MCF 10A (cell line): Measurements from ENCODE around the gene DYNC2H1. TPM values are rescaled to one million over a fixed set of nuclear protein-coding genes. Genes with fewer than 3 reads are reported as not detected.

ENCODE experiments used
- BruUV-seq: library from RNA; stranded (reverse); fragments of 400-500 nt; replicated peaks from 2 replicates; lab custom pipeline; 2021; lab: Mats Ljungman, UMichigan
- CTCF ChIA-PET: fragments of 300-600 bp; sonication (Branson Sonifier 250); formaldehyde crosslinking; extraction: SDS; loops from one replicate; lab custom pipeline; 2021; ENCODE audit warnings: antibody characterized with exemption, inconsistent platforms; lab: Yijun Ruan, JAX
- POLR2A ChIA-PET: fragments of 300-600, 350-650 bp; sonication (Branson Sonifier 250); formaldehyde crosslinking; extraction: SDS; loops from one replicate; lab custom pipeline; 2020; ENCODE audit warnings: antibody characterized with exemption, inconsistent platforms; lab: Yijun Ruan, JAX
- DNase-seq: peaks from one replicate; pipeline ENCODE4 v3.0.0-alpha.2; 2018; ENCODE audit not compliant: unreplicated experiment
- H3K27ac Mint-ChIP-seq: one replicate; pipeline ENCODE4 v1.8.0; 2022; ENCODE audit warnings: mild to moderate bottlenecking, low read depth, mixed read lengths; ENCODE audit not compliant: unreplicated experiment
- H3K27me3 Mint-ChIP-seq: one replicate; pipeline ENCODE4 v1.8.0; 2022; ENCODE audit warnings: mixed read lengths; ENCODE audit not compliant: insufficient read depth, unreplicated experiment
- H3K36me3 Mint-ChIP-seq: one replicate; pipeline ENCODE4 v1.8.0; 2022; ENCODE audit warnings: mild to moderate bottlenecking, moderate library complexity, mixed read lengths; ENCODE audit not compliant: insufficient read depth, unreplicated experiment
- H3K4me1 Mint-ChIP-seq: one replicate; pipeline ENCODE4 v1.8.0; 2022; ENCODE audit warnings: mixed read lengths; ENCODE audit not compliant: insufficient read depth, unreplicated experiment
- H3K4me3 Mint-ChIP-seq: one replicate; pipeline ENCODE4 v1.8.0; 2022; ENCODE audit warnings: mild to moderate bottlenecking, moderate library complexity, mixed read lengths; ENCODE audit not compliant: unreplicated experiment
- H3K9me3 Mint-ChIP-seq: one replicate; pipeline ENCODE4 v1.8.0; 2022; ENCODE audit warnings: mixed read lengths; ENCODE audit not compliant: unreplicated experiment
- CTCF ChIP-seq: fragments of 200-600 bp; IDR thresholded peaks from one replicate; pipeline ENCODE4 v1.8.0; 2022; ENCODE audit warnings: antibody characterized with exemption, mild to moderate bottlenecking; ENCODE audit not compliant: unreplicated experiment
- intact Hi-C: fragments of 100-400 bp; cut with micrococcal nuclease; formaldehyde crosslinking; loops from 2 replicates; pipeline ENCODE4 v1.14.1; 2022
- total RNA-seq: library from RNA; stranded (reverse); gene quantifications from 2 replicates; pipeline ENCODE4 v1.2.3, GENCODE V29; 2022

Gene DYNC2H1
- total RNA-seq, 1 experiment from 2014 or later: 23.0 TPM

GRCh38 chr11:103487113-103487512 lies 377.9 kb downstream of the DYNC2H1 start:
- ChIA-PET CTCF (no interaction called here), POLR2A (no interaction called here)
- BruUV-seq: no TSS peak
- Mint-ChIP-seq H3K36me3 (peaks cover 6% of the 10 kb centered on the region), H3K4me1 (no peaks in the 10 kb centered on the region), H3K27me3 (no peaks in the 10 kb centered on the region), H3K27ac (no peak overlapping the region), H3K9me3 (no peaks in the 10 kb centered on the region), H3K4me3 (no peak overlapping the region)
- DNase-seq: no peak
- TF ChIP-seq CTCF: no peak
- intact Hi-C loops: no loop called here

GRCh38 chr11:103488031-103488461 lies 378.8 kb downstream of the DYNC2H1 start:
- Mint-ChIP-seq H3K27ac (no peak overlapping the region), H3K27me3 (no peaks in the 10 kb centered on the region), H3K36me3 (peaks cover 6% of the 10 kb centered on the region), H3K9me3 (no peaks in the 10 kb centered on the region), H3K4me3 (no peak overlapping the region), H3K4me1 (no peaks in the 10 kb centered on the region)
- ChIA-PET POLR2A (no interaction called here), CTCF (no interaction called here)
- no peak for TF ChIP-seq CTCF
- no peak for DNase-seq
- no TSS peak for BruUV-seq
- intact Hi-C loops: no loop called here

- Mint-ChIP-seq H3K36me3 (peaks cover 6% of the 10 kb centered on the region), H3K27ac (no peak overlapping the region), H3K4me3 (no peak overlapping the region), H3K9me3 (no peaks in the 10 kb centered on the region), H3K27me3 (no peaks in the 10 kb centered on the region), H3K4me1 (no peaks in the 10 kb centered on the region)
- POLR2A ChIA-PET: no interaction called here
- BruUV-seq: no TSS peak
- DNase-seq: no peak
- CTCF ChIA-PET: no interaction called here
- TF ChIP-seq CTCF: no peak
- intact Hi-C loops: no loop called here
Measured at GRCh38 chr11:103488579-103488978, 379.4 kb downstream of the DYNC2H1 start.

GRCh38 chr11:103491777-103492176 lies 382.6 kb downstream of the DYNC2H1 start:
- no TSS peak for BruUV-seq
- Mint-ChIP-seq H3K27me3 (no peaks in the 10 kb centered on the region), H3K4me3 (no peak overlapping the region), H3K36me3 (peaks cover 6% of the 10 kb centered on the region), H3K9me3 (no peaks in the 10 kb centered on the region), H3K27ac (no peak overlapping the region), H3K4me1 (no peaks in the 10 kb centered on the region)
- DNase-seq: no peak
- no peak for TF ChIP-seq CTCF
- intact Hi-C loops: no loop called here
- ChIA-PET POLR2A (no interaction called here), CTCF (interaction anchor here (0.9 kb wide), 1 partner anchor 11 kb away, joined by 5 read pairs; no protein-coding TSS in a partner anchor)
